CD1c-positive myeloid dendritic cell (primary cell): ENCODE data around the gene RAB35.

Experiments
- DNase-seq: peaks from one replicate; pipeline ENCODE4 v3.0.0-alpha.2; 2016; ENCODE audit errors: extremely low spot score

RAB35 gene

GRCh38 chr12:120103371-120103770 lies 13.2 kb downstream of the RAB35 start:
- no peak for DNase-seq

GRCh38 chr12:120103044-120103338 lies 13.6 kb downstream of the RAB35 start:
- DNase-seq, result no peak

- DNase-seq, result peak; percentile 35
Measured at GRCh38 chr12:120102189-120103043, 14.1 kb downstream of the RAB35 start.

GRCh38 chr12:120101617-120102016 lies 14.9 kb downstream of the RAB35 start:
- DNase-seq, result no peak

GRCh38 chr12:120101182-120101581 lies 15.4 kb downstream of the RAB35 start:
- no peak for DNase-seq

GRCh38 chr12:120100630-120101029 lies 15.9 kb downstream of the RAB35 start:
- no peak for DNase-seq

- no peak for DNase-seq
Measured at GRCh38 chr12:120099738-120100137, 16.8 kb downstream of the RAB35 start.

GRCh38 chr12:120098756-120099470 lies 17.6 kb downstream of the RAB35 start:
- no peak for DNase-seq

- DNase-seq, result no peak
Measured at GRCh38 chr12:120096671-120097202, 19.8 kb downstream of the RAB35 start.

GRCh38 chr12:120095736-120096135 lies 20.8 kb downstream of the RAB35 start:
- DNase-seq, result no peak

GRCh38 chr12:120095331-120095730 lies 21.2 kb downstream of the RAB35 start:
- DNase-seq, result no peak

GRCh38 chr12:120094485-120094884 lies 22.1 kb downstream of the RAB35 start:
- DNase-seq, result no peak

- DNase-seq, result no peak
Measured at GRCh38 chr12:120093592-120094355, 22.8 kb downstream of the RAB35 start.

GRCh38 chr12:120093336-120093591 lies 23.3 kb downstream of the RAB35 start:
- no peak for DNase-seq

GRCh38 chr12:120092551-120093335 lies 23.8 kb downstream of the RAB35 start:
- DNase-seq, result no peak

GRCh38 chr12:120091371-120092090 lies 25.0 kb downstream of the RAB35 start:
- DNase-seq, result no peak

GRCh38 chr12:120090626-120091295 lies 25.8 kb downstream of the RAB35 start:
- no peak for DNase-seq

GRCh38 chr12:120090206-120090605 lies 26.3 kb downstream of the RAB35 start:
- DNase-seq, result no peak

GRCh38 chr12:120089796-120090195 lies 26.8 kb downstream of the RAB35 start:
- DNase-seq, result no peak

GRCh38 chr12:120089105-120089504 lies 27.4 kb downstream of the RAB35 start:
- peak; percentile 24 for DNase-seq
